GM12891 (cell line): Measurements from ENCODE around the gene ZNF827.

Source experiments
- DNase-seq: peaks from one replicate; pipeline ENCODE4 v3.0.0; 2011; ENCODE audit warnings: low spot score; ENCODE audit not compliant: insufficient read length
- FAIRE-seq: peaks from 2 replicates; lab custom pipeline; 2011; peaks lifted over from hg19 to GRCh38; lab: Jason Lieb, UNC
- PAX5 ChIP-seq: IDR thresholded peaks from 2 replicates; pipeline ENCODE4 v1.6.1; 2011; ENCODE audit warnings: low read length, moderate library complexity, mild to moderate bottlenecking; ENCODE audit not compliant: insufficient read depth, severe bottlenecking
- POLR2A ChIP-seq: IDR thresholded peaks from 2 replicates; pipeline ENCODE4 v1.6.1; 2011; ENCODE audit warnings: low read depth, low read length, control low read depth
- POLR2AphosphoS5 ChIP-seq: IDR thresholded peaks from 2 replicates; pipeline ENCODE4 v1.6.1; 2011; ENCODE audit warnings: low read depth, low read length, control low read depth
- POU2F2 ChIP-seq: IDR thresholded peaks from 2 replicates; pipeline ENCODE4 v1.6.1; 2011; ENCODE audit warnings: low read depth, mild to moderate bottlenecking, control low read depth, low read length, moderate library complexity
- SPI1 ChIP-seq: IDR thresholded peaks from 2 replicates; pipeline ENCODE4 v1.6.1; 2011; ENCODE audit warnings: low read depth, low read length, control low read depth
- TAF1 ChIP-seq: IDR thresholded peaks from 2 replicates; pipeline ENCODE4 v1.6.1; 2011; ENCODE audit warnings: low read depth, low read length, control low read depth

ZNF827 gene

DNA sequence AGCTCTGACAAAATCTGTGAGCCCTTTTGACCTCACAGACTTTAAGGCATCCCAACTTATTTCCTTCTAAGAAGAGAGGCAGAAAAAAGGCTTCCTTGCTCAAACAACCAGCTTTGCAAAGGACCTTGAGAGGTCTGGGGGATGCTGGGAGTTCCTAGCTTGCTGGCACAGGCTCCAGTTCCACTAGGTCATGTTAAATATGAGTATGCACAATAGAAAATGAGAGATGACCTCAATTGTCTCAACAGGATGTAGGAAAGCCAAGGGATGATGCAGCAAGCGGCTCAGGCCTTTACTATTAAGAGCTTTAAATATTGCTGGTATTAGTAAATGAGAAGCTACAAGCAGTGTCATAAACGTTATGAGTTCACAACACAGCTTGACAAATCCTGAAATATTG lies 13.3 kb upstream of the ZNF827 start:
- no peak for TF ChIP-seq POLR2A
- TF ChIP-seq POLR2AphosphoS5 = no peak
- TF ChIP-seq SPI1 = no peak
- TF ChIP-seq PAX5 = no peak
- TF ChIP-seq POU2F2 = no peak
- DNase-seq (no peak), FAIRE-seq (no peak)

DNA sequence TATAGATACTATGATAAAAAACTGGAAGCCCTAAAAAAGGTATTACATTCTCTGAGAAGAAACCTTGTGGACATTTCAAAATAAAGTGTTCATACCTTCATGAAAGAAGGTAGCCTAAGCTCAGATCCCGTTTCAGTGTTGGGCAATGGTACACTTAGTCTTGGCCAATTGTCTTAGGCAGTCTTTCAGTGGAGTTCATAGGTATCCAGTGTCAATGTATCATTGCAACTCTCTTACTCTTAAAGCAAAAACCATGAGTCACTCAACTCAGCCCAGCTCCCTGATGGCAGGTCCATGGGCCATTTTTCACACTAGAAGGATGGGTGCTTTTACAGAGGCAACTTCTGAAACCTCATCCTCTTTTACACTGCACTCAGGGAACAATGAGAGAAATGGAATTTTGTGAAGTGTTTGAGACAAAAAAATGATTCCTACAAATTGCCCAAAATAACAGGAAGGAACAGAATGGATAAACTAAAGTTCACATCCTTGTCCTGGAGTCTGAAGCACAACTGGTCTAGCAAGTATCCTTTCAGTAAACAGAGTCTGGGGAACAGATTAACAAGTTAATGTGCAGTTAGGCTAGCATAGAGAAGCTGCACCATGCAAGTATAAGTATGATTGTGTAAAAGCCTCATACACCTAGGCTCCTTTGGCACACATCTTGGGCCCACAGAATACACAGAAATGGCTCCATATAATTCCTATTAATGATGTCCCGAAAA lies 7.0 kb upstream of the ZNF827 start:
- peak; percentile 26 for FAIRE-seq

DNA sequence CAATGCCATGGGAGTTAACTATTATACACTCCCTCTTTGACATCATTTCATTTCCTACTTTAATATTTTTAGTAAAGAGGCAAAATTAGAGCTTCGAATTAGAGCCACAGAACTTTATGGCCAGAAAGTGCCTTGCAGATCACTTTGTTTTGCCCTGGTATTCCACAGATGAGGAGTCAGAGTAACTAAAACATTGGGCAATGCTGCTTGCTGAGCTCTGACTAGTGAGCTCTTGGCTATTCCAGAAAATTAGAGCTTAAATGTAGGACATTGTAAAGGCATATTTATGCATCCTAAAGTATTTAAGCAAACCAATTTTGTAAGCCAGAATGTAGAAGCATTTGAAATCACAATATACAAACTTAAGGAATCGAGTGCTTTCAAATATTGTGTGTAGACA lies 6.3 kb upstream of the ZNF827 start:
- DNase-seq = no peak
- TF ChIP-seq POLR2AphosphoS5 = no peak
- TF ChIP-seq TAF1 = no peak
- no peak for TF ChIP-seq SPI1
- TF ChIP-seq POLR2A = no peak
- TF ChIP-seq PAX5 = no peak
- TF ChIP-seq POU2F2 = no peak
- FAIRE-seq = no peak

More for the DNA sequence above, 7.0 kb upstream of the ZNF827 start:
- no peak for TF ChIP-seq SPI1
- TF ChIP-seq TAF1 = no peak
- no peak for TF ChIP-seq POU2F2
- TF ChIP-seq PAX5 = no peak
- DNase-seq = no peak

DNA sequence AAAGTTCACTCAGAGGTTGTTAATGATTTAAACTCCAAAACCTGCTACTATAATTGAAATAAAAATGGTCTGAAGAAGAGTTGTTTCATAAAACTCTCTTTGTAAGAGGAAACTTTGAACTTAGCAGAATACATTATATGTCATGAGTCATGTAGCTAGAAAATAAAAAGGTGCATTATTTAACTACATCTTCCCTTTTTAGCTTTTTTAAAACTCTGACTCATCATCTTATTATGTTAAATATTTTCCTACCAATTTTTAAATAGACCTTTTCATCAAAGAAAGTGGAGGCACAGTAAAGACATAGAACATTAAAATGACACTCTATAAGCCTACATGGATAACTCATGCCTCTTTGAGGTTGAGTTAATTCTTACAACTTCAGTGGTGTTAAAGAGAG lies 1.2 kb upstream of the ZNF827 start:
- FAIRE-seq (no peak), DNase-seq (no peak)
- TF ChIP-seq TAF1 = no peak
- no peak for TF ChIP-seq POLR2A
- no peak for TF ChIP-seq POU2F2
- no peak for TF ChIP-seq SPI1
- TF ChIP-seq PAX5 = no peak
- TF ChIP-seq POLR2AphosphoS5 = no peak

DNA sequence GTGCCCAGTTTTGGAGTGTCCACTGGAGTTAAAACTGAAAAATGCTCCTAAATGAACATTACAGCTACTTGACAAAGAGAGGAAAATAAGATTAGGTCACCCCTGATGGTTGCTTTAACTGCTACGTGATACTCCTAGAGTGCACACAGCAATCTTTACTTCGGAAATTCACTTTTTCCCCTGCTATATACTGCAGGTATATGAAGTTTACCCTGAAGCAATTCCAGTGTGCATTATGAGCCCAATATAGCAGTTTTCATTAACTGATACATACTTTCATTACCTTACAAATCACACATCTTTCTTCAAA lies 773 bp upstream of the ZNF827 start:
- FAIRE-seq (peak; percentile 51), DNase-seq (no peak)
- no peak for TF ChIP-seq TAF1
- no peak for TF ChIP-seq SPI1
- no peak for TF ChIP-seq PAX5
- TF ChIP-seq POLR2A = no peak
- TF ChIP-seq POU2F2 = no peak
- no peak for TF ChIP-seq POLR2AphosphoS5

DNA sequence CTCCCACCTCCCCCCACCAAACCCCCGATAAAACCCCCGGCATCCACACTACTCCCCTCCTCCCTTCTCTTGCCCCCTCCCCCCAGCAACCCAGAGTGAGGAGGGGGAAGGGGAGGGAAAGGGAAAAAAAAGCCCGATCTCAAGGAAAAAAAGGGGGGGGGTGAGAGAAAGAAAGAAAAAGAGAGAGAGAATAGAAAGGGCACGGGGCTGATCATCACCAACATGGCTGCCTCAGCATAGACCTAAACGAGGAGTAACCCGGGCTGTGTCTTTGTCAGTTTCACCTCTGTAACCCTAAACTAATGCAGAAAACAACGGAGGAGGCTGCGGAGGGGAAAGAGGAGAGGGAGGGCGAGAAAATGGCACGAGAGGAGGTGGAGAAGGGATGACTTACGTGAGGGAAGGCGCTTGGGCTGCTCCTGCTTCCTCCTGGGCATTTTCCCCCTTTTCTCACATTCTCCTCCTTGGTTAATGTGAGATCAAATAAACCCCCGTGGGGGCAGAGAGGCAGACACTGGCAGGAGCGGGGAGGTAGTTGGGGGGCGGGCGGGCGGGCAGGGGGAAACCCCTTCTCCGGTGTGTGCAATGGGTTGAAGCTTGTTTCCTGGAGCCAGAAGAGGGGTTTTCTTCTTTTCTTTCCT lies 532 bp downstream of the ZNF827 start:
- DNase-seq (no peak), FAIRE-seq (no peak)
- peak; percentile 17; the same call in 1 of the 2 replicates for TF ChIP-seq POLR2A
- no peak for TF ChIP-seq PAX5
- TF ChIP-seq TAF1 = peak; percentile 14; the same call in 1 of the 2 replicates
- no peak for TF ChIP-seq SPI1
- peak; percentile 30; the same call in 1 of the 2 replicates for TF ChIP-seq POLR2AphosphoS5
- TF ChIP-seq POU2F2 = no peak

DNA sequence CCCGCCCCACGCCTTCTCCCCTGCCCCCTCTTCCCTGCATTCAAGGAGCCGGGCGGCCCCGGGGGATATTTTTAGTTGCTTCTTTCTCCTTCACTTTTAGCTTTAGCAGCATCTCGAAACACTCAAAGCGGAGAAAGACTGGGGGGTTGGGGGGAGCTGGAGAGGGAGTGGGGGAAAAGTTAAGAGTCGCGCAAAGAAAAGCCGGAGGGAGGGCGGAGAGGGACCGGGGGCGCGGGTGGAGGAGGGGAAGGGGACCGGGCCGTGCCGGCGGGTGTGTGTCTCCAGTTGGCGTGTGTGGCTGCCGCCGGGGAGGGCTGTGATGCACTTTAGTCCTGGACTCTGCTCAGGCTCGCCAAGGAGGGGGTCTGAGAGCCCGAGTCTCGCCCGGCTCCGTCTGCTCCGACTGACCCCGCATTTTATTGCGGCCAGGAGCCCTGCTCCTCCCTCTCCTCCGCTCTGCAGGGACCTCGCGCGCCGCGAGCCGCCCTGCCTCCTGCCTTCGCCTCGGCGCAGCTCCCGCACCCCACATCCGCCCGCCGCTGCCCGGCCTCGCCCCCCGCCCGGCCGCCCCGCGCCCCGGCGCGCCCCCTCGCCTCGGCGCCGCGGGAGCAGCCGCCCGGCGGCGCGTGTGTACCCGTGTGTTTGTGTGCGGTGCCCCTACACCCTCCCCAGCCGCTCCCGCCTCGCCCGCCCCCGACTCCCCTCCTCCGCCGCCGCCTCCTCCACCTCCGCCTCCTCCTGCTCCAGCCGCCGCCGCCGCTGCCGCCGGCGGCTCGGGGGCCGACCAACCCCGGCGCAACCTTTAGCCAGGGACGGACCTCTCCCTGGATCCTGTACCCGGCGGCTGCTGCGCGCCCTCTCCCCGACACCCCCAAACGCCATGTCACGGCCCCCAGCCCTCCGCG lies 1.4 kb downstream of the ZNF827 start:
- TF ChIP-seq POLR2A = peak; percentile 40; the same call in 1 of the 2 replicates
- no peak for TF ChIP-seq PAX5
- TF ChIP-seq POLR2AphosphoS5 = peak; percentile 63; the same call in 1 of the 2 replicates
- TF ChIP-seq SPI1 = no peak
- TF ChIP-seq POU2F2 = peak; percentile 17; the same call in 1 of the 2 replicates
- TF ChIP-seq TAF1 = peak; percentile 67; the same call in 1 of the 2 replicates
- DNase-seq (peak; percentile 40), FAIRE-seq (peak; percentile 74)

DNA sequence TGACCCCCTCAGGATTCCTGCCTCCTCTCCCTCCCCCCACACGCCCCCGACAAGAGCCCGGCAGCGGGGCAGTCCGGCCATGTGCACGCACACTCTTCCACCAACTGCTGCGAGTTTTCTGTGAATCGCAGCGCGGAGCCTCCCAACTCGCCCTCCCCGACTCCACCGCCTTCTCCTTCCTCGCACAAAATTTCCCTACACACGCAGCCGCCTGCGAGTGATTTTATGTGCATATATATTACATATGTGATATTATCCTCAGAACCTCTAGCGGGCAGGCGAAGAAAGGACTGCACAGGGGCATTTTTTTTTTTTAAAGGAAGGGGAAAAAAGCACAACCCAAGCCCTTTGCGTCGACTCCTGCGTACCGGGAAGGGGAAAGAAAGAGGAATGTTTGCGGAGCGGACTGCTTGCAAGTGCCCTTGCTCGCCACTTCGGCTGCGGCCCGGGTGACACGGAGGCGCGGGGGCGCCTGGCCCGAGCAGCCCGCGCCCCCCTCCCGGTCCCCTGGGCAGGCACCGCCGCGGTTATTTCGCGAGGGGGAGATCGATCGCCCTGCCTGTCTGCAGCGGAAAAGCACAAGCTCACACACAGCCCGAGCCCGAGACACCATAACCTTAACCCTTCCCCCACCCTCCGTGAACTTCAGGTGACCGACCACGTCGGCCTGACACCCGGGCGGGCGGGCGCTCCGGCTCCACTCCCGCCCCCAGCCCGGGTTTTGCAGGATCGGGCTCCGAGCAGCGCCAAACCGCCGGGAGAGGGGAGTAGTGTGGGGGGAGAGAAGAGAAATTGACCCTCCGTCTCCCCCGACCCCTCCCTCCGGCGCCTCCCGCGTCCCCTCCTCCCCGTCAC lies 2.3 kb downstream of the ZNF827 start:
- peak; percentile 60 for DNase-seq
- FAIRE-seq = peak; percentile 89
- TF ChIP-seq POU2F2 = no peak
- 0 out of 2 replicates have a peak, but pooled peaks have one; percentile 18 for TF ChIP-seq POLR2AphosphoS5
